HepG2 (cell line): ENCODE results near the gene AKR1C2. TPM values are rescaled to one million over a fixed set of nuclear protein-coding genes. Genes with fewer than 3 reads are reported as not detected.

Experiments
- ATAC-seq: fragments of 200-7000 bp; cut with Tn5 transposase; 3 replicates; pipeline ENCODE4 v1.9.1; 2020; ENCODE audit warnings: mild to moderate bottlenecking, moderate library complexity
- BruUV-seq: library from RNA; stranded (reverse); fragments of 400-500 nt; replicated peaks from 2 replicates; lab custom pipeline; 2021; lab: Mats Ljungman, UMichigan
- CTCF ChIA-PET: fragments of 300-600 bp; formaldehyde crosslinking; extraction: SDS; loops from one replicate; lab custom pipeline; 2021; ENCODE audit warnings: low total read pairs, inconsistent platforms, low intra/inter-chr PET ratio; lab: Yijun Ruan, JAX
- POLR2A ChIA-PET: fragments of 350-600 bp; sonication (Branson Sonifier 250); formaldehyde crosslinking; loops from one replicate; lab custom pipeline; 2020; ENCODE audit warnings: antibody characterized with exemption, inconsistent platforms; lab: Yijun Ruan, JAX
- DNase-seq: peaks from one replicate; pipeline ENCODE4 v3.0.0-alpha.2; 2015; ENCODE audit warnings: low spot score
- FAIRE-seq: peaks from 3 replicates; lab custom pipeline; 2011; peaks lifted over from hg19 to GRCh38; lab: Jason Lieb, UNC
- H2AFZ ChIP-seq: one replicate; pipeline ENCODE4 v1.6.1; 2011; ENCODE audit warnings: low read length, inconsistent platforms
- H3K27ac ChIP-seq: fragments of 300-600 bp; 3 replicates; pipeline ENCODE4 v1.8.0; 2011; ENCODE audit warnings: mixed run types, mild to moderate bottlenecking, mixed read lengths, low read length, inconsistent platforms; ENCODE audit not compliant: insufficient read depth; ENCODE audit errors: extremely low read length
- H3K27me3 ChIP-seq, 2 experiments: fragments of 200-600 bp in 1 of 2; 2 replicates in 1 of 2; 3 replicates in 1 of 2; pipeline versions ENCODE4 v1.6.0 to v1.8.0; 2011; ENCODE audit warnings: low read length in 2 of 2, mild to moderate bottlenecking in 2 of 2, moderate library complexity in 2 of 2, inconsistent platforms in 1 of 2; ENCODE audit not compliant: insufficient read depth in 2 of 2, control insufficient read depth in 1 of 2
- H3K36me3 ChIP-seq, 2 experiments: fragments of 200-600 bp in 1 of 2; replicated peaks in 1 of 2; 2 replicates in 1 of 2; 3 replicates in 1 of 2; pipeline versions ENCODE4 v1.5.1 to v1.8.0; 2011; ENCODE audit warnings: low read length in 2 of 2, inconsistent platforms in 1 of 2; ENCODE audit not compliant: insufficient read depth in 2 of 2, control insufficient read depth in 1 of 2
- H3K4me1 ChIP-seq: 2 replicates; pipeline ENCODE4 v1.5.1; 2012; ENCODE audit warnings: low read length, inconsistent platforms; ENCODE audit not compliant: insufficient read depth
- H3K4me2 ChIP-seq: 2 replicates; pipeline ENCODE4 v1.6.0; 2011; ENCODE audit warnings: low read depth, low read length, inconsistent platforms
- H3K4me3 ChIP-seq, 3 experiments: fragments of 200-600 bp in 1 of 3; sonication (generic), shearing (Covaris generic) in 1 of 3; replicated peaks in 1 of 3; 2 replicates each; pipeline ENCODE4 v1.5.1; 2011 to 2016; ENCODE audit warnings: low read length in 3 of 3, inconsistent platforms in 2 of 3, low read depth in 2 of 3, mild to moderate bottlenecking in 2 of 3, control low read depth in 1 of 3, mixed read lengths in 1 of 3; ENCODE audit not compliant: insufficient read depth in 1 of 3
- H3K79me2 ChIP-seq: one replicate; pipeline ENCODE4 v1.6.1; 2011; ENCODE audit warnings: low read length, inconsistent platforms; ENCODE audit not compliant: insufficient read depth
- H3K9ac ChIP-seq: 2 replicates; pipeline ENCODE4 v1.6.0; 2011; ENCODE audit warnings: mild to moderate bottlenecking, low read depth, low read length, inconsistent platforms; ENCODE audit not compliant: insufficient read depth
- H3K9me3 ChIP-seq: 2 replicates; pipeline ENCODE4 v1.5.1; 2012; ENCODE audit warnings: mild to moderate bottlenecking, low read length
- H4K20me1 ChIP-seq: 2 replicates; pipeline ENCODE4 v1.6.0; 2011; ENCODE audit warnings: inconsistent platforms, mild to moderate bottlenecking, low read length, moderate library complexity; ENCODE audit not compliant: insufficient read depth
- HNRNPK ChIP-seq: fragments of 200-400 bp; formaldehyde crosslinking; IDR thresholded peaks from 2 replicates; pipeline ENCODE4 v1.6.1; 2018; ENCODE audit warnings: low read length, low read depth, moderate library complexity, mild to moderate bottlenecking; ENCODE audit not compliant: poor library complexity, severe bottlenecking
- POGZ ChIP-seq: sonication (generic); formaldehyde crosslinking; IDR thresholded peaks from 2 replicates; pipeline ENCODE4 v1.4.0; 2020; ENCODE audit warnings: mild to moderate bottlenecking, missing genetic modification reagents
- SOX6 ChIP-seq, 2 experiments: fragments of 450-650 bp in 1 of 2; sonication (generic) in 1 of 2; formaldehyde crosslinking in 1 of 2; IDR thresholded peaks; 2 replicates each; pipeline versions ENCODE4 v1.4.0 to v1.6.1; 2017 to 2020; ENCODE audit warnings: antibody characterized with exemption in 1 of 2, mild to moderate bottlenecking in 1 of 2, missing genetic modification reagents in 1 of 2
- WGBS: methylation state at CpG from one replicate; pipeline ENCODE4 v1.1.6; 2017; ENCODE audit warnings: low lambda C conversion rate; 5-methylcytosine and 5-hydroxymethylcytosine counted together
- in situ Hi-C: cut with HindIII; loops from 2 replicates; pipeline ENCODE4 v1.10.0; 2017; ENCODE audit warnings: low pct_unique_long_range_greater_than_20kb; ENCODE audit not compliant: extremely low pct_ligation_motif_present
- intact Hi-C: fragments of 100-400 bp; cut with micrococcal nuclease; formaldehyde crosslinking; loops from one replicate; pipeline ENCODE4 v1.10.0; 2022; ENCODE audit not compliant: unreplicated experiment
- polyA plus RNA-seq, 8 experiments: library from polyadenylated mRNA; depleted of rRNA in 3 of 8; stranded (reverse) in 7 of 8; unstranded in 1 of 8; fragments of >200 nt; fragmentation: Illumina TruSeq in 4 of 8; extraction: Trizol in 4 of 8; gene quantifications; 2 replicates each; pipeline versions ENCODE4 v1.2.1 to v1.2.3, GENCODE V29; 2011 to 2016; ENCODE audit warnings: low read depth in 4 of 8, missing spikeins in 1 of 8, mixed read lengths in 1 of 8; ENCODE audit not compliant: insufficient read depth in 1 of 8
- total RNA-seq, 5 experiments: library from RNA; depleted of rRNA; stranded (reverse); fragments of >200 nt; fragmentation: Illumina TruSeq; extraction: Trizol; gene quantifications; 2 replicates each; pipeline ENCODE4 v1.2.3, GENCODE V29; 2016; ENCODE audit warnings: low read depth in 1 of 5
- TF ChIP-seq, protein P1 (sequence below), 2 experiments: fragments of 450-650 bp in 1 of 2; sonication (generic) in 1 of 2; formaldehyde crosslinking; IDR thresholded peaks; 2 replicates each; pipeline versions ENCODE4 v1.5.0 to v1.8.0; 2020 to 2022; ENCODE audit warnings: mild to moderate bottlenecking in 1 of 2, missing genetic modification reagents in 1 of 2
- TF ChIP-seq, protein P2 (sequence below): sonication (generic); formaldehyde crosslinking; IDR thresholded peaks from 2 replicates; pipeline ENCODE4 v1.4.0; 2020; ENCODE audit warnings: low read depth, missing genetic modification reagents

AKR1C2 gene
- total and polyA plus RNA-seq, 2 of the 13 experiments (the other 11 are each of a cell fraction or from before 2014, with no cell fraction given), result 140 to 900 TPM

DNA sequence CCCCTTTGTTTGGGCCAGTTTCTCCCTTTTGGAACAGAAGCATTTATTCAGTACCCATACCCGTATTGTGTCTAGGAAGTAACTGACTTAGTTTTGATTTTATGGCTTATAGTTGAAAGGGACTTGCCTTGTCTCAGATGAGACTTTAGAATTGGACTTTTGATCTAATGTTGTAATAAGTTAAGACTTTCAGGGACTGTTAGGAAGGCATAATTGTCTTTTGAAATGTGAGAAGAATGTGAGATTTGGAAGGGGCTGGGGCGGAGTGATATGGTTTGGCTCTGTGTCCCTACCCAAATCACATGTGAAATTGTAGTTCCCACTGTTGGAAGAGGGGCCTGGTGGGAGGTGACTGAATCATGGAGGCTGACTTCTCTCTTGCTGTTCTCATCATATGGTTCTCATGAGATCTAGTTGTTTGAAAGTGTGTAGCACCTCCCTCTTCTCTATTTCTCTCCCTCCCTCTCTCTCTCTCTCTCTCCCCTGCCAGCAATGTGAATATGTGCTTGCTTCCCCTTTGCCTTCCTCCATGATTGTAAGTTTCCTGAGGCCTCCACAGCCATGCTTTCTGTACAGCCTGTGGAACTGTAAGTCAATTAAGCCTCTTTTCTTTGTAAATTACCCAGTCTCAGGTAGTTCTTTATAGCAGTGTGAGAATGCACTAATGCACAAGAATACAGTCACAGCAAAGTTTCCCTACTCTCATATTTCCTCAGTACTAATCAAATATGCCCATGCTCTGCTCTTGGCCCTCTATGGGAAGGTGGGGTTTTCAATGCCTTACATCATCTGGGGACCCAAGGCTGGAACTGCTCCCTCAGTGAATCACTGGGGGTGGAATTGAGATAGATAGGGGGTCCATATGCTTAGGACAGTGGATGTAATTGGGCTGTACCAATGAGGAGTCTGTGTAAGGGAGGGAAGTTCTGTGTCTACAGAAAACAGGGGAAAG lies 57.6 kb downstream of the AKR1C2 start:
- no peaks in the 10 kb centered on the region for H3K79me2 ChIP-seq
- DNase-seq (no peak), ATAC-seq (no peak), FAIRE-seq (no peak)
- H3K27ac ChIP-seq, result peak overlapping the region; percentile 99
- in situ Hi-C loops (no loop called here), intact Hi-C loops (loop anchor here (2.0 kb wide), 1 partner anchor 125 kb away; no protein-coding TSS in a partner anchor)
- H3K4me3 ChIP-seq, result no peak overlapping the region; a peak in 1 of 6 replicates
- H3K9ac ChIP-seq, result peak overlapping the region; percentile 64
- no peaks in the 10 kb centered on the region for H3K27me3 ChIP-seq
- H3K4me2 ChIP-seq, result 0 out of 2 replicates have a peak overlapping the region, but pooled peaks have one; percentile 3
- H3K4me1 ChIP-seq, result peaks cover 98% of the 10 kb centered on the region
- no TSS peak for BruUV-seq
- ChIA-PET CTCF (no interaction called here), POLR2A (interaction anchor here (1.3 to 3.2 kb wide), 3 partner anchors 19 to 95 kb away, joined by 4 to 86 read pairs (median 15); partner anchors contain the start of gene AKR1C1)
- TF ChIP-seq, protein P1, sequence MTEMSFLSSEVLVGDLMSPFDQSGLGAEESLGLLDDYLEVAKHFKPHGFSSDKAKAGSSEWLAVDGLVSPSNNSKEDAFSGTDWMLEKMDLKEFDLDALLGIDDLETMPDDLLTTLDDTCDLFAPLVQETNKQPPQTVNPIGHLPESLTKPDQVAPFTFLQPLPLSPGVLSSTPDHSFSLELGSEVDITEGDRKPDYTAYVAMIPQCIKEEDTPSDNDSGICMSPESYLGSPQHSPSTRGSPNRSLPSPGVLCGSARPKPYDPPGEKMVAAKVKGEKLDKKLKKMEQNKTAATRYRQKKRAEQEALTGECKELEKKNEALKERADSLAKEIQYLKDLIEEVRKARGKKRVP (CRISPR knock-in tag; IDR thresholded peaks at IDR 0.05), result peak in 1 of 2 experiments; percentile 61; a peak in 2 of 4 replicates
- TF ChIP-seq POGZ (CRISPR knock-in tag) (peak; percentile 50; the same call in 1 of the 2 replicates), HNRNPK (no peak), SOX6 (IDR thresholded peaks at IDR 0.05) (no peak), SOX6 (CRISPR knock-in tag; IDR thresholded peaks at IDR 0.05) (peak; percentile 36; the same call in 1 of the 2 replicates)
- TF ChIP-seq, protein P2, sequence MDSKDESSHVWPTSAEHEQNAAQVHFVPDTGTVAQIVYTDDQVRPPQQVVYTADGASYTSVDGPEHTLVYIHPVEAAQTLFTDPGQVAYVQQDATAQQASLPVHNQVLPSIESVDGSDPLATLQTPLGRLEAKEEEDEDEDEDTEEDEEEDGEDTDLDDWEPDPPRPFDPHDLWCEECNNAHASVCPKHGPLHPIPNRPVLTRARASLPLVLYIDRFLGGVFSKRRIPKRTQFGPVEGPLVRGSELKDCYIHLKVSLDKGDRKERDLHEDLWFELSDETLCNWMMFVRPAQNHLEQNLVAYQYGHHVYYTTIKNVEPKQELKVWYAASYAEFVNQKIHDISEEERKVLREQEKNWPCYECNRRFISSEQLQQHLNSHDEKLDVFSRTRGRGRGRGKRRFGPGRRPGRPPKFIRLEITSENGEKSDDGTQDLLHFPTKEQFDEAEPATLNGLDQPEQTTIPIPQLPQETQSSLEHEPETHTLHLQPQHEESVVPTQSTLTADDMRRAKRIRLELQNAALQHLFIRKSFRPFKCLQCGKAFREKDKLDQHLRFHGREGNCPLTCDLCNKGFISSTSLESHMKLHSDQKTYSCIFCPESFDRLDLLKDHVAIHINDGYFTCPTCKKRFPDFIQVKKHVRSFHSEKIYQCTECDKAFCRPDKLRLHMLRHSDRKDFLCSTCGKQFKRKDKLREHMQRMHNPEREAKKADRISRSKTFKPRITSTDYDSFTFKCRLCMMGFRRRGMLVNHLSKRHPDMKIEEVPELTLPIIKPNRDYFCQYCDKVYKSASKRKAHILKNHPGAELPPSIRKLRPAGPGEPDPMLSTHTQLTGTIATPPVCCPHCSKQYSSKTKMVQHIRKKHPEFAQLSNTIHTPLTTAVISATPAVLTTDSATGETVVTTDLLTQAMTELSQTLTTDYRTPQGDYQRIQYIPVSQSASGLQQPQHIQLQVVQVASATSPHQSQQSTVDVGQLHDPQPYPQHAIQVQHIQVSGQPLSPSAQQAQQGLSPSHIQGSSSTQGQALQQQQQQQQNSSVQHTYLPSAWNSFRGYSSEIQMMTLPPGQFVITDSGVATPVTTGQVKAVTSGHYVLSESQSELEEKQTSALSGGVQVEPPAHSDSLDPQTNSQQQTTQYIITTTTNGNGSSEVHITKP (CRISPR knock-in tag), result 0 out of 2 replicates have a peak, but pooled peaks have one; percentile 54
- 97% methylated on average over 2 of the region's 2 CpGs for WGBS
- no peaks in the 10 kb centered on the region for H4K20me1 ChIP-seq
- H2AFZ ChIP-seq, result no peak overlapping the region
- no peaks in the 10 kb centered on the region for H3K36me3 ChIP-seq
- H3K9me3 ChIP-seq, result no peaks in the 10 kb centered on the region
